DMS 273 (cell line): ENCODE results near the gene CFAP221.

ENCODE experiments used
- DNase-seq: peaks from one replicate; lab custom pipeline; 2025; ENCODE audit not compliant: unreplicated experiment; lab: John Stamatoyannopoulos, UW

The CFAP221 gene

GRCh38 chr2:119544075-119544938 lies at the start of gene CFAP221:
Gene CFAP221, plus strand, starts transcription at chr2:119544449. Its CDS starts 1,683 bp downstream, at chr2:119546132.
- DNase-seq: peak; percentile 92

GRCh38 chr2:119495948-119496347 lies 48.3 kb upstream of the CFAP221 start:
- DNase-seq: no peak

GRCh38 chr2:119496682-119497081 lies 47.6 kb upstream of the CFAP221 start:
- no peak for DNase-seq

GRCh38 chr2:119508756-119509155 lies 35.5 kb upstream of the CFAP221 start:
- DNase-seq: no peak

GRCh38 chr2:119511989-119512388 lies 32.3 kb upstream of the CFAP221 start:
- no peak for DNase-seq

GRCh38 chr2:119512946-119513345 lies 31.3 kb upstream of the CFAP221 start:
- DNase-seq: no peak

- DNase-seq: no peak
Measured at GRCh38 chr2:119513832-119514231, 30.4 kb upstream of the CFAP221 start.

- DNase-seq: no peak
Measured at GRCh38 chr2:119516121-119516520, 28.1 kb upstream of the CFAP221 start.

- peak; percentile 81 for DNase-seq
Measured at GRCh38 chr2:119517433-119517832, 26.8 kb upstream of the CFAP221 start.

GRCh38 chr2:119518401-119519056 lies 25.7 kb upstream of the CFAP221 start:
- no peak for DNase-seq

- no peak for DNase-seq
Measured at GRCh38 chr2:119519057-119519408, 25.2 kb upstream of the CFAP221 start.

GRCh38 chr2:119520696-119521432 lies 23.4 kb upstream of the CFAP221 start:
- DNase-seq: peak; percentile 19

GRCh38 chr2:119521433-119522050 lies 22.7 kb upstream of the CFAP221 start:
- DNase-seq: no peak

- DNase-seq: peak; percentile 20
Measured at GRCh38 chr2:119522671-119523070, 21.6 kb upstream of the CFAP221 start.

GRCh38 chr2:119523383-119523951 lies 20.8 kb upstream of the CFAP221 start:
- peak; percentile 41 for DNase-seq

- peak; percentile 64 for DNase-seq
Measured at GRCh38 chr2:119523952-119524694, 20.1 kb upstream of the CFAP221 start, which contains the start of gene SCTR. Gene SCTR, minus strand, starts transcription at chr2:119524483. Its CDS starts 257 bp downstream, at chr2:119524226.

GRCh38 chr2:119525614-119526013 lies 18.6 kb upstream of the CFAP221 start:
- no peak for DNase-seq

GRCh38 chr2:119527999-119528398 lies 16.2 kb upstream of the CFAP221 start:
- no peak for DNase-seq

GRCh38 chr2:119531292-119531691 lies 13.0 kb upstream of the CFAP221 start:
- peak; percentile 48 for DNase-seq

- no peak for DNase-seq
Measured at GRCh38 chr2:119533560-119533959, 10.7 kb upstream of the CFAP221 start.
